Stomach (tissue), 9 donors: ENCODE measurements around the gene TBC1D5. TPM values are rescaled to one million over a fixed set of nuclear protein-coding genes. Genes with fewer than 3 reads are reported as not detected.

Experiments
- DNase-seq, 2 donors: peaks; one replicate each; pipeline versions ENCODE4 v3.0.0 to v3.0.0-alpha.2; 2013 to 2019
- H3K27ac ChIP-seq, 5 donors: fragments of 200-600 bp in 4 of 5; sonication (generic) in 4 of 5; one replicate each; pipeline ENCODE4 v1.5.1; 2013 to 2019; ENCODE audit warnings: mild to moderate bottlenecking in 1 of 5, moderate library complexity in 1 of 5
- H3K27me3 ChIP-seq, 3 donors: fragments of 200-600 bp; sonication (generic); one replicate each; pipeline ENCODE4 v1.5.1; 2017 to 2019; ENCODE audit warnings: mixed run types in 1 of 3
- H3K36me3 ChIP-seq, 4 donors: fragments of 200-600 bp; sonication (generic); 1 replicate in 3 of 4; 2 replicates in 1 of 4; pipeline ENCODE4 v1.5.1; 2016 to 2019
- H3K4me1 ChIP-seq, 4 donors: fragments of 200-600 bp; sonication (generic); one replicate each; pipeline ENCODE4 v1.5.1; 2016 to 2019
- H3K4me3 ChIP-seq, 4 donors: fragments of 200-600 bp; sonication (generic) in 3 of 4; one replicate each; pipeline ENCODE4 v1.5.1; 2016 to 2019; ENCODE audit warnings: mild to moderate bottlenecking in 1 of 4
- H3K9me3 ChIP-seq, 4 donors: fragments of 200-600 bp; sonication (generic); one replicate each; pipeline ENCODE4 v1.5.1; 2016 to 2019
- CTCF ChIP-seq, 7 experiments: fragments of 450-650 bp in 4 of 7; fragments of 200-600 bp in 3 of 7; sonication (generic) in 3 of 7; IDR thresholded peaks; one replicate each; pipeline ENCODE4 v1.5.1; 2016 to 2019; ENCODE audit warnings: antibody characterized with exemption in 7 of 7, control low read depth in 2 of 7, mild to moderate bottlenecking in 1 of 7
- EP300 ChIP-seq: sonication (generic); formaldehyde crosslinking; IDR thresholded peaks from one replicate; pipeline ENCODE4 v1.6.1; 2017; ENCODE audit warnings: antibody characterized with exemption
- POLR2A ChIP-seq, 4 donors: fragments of 450-650 bp; IDR thresholded peaks; one replicate each; pipeline ENCODE4 v1.6.1; 2016; ENCODE audit warnings: antibody characterized with exemption in 4 of 4, control low read depth in 2 of 4, mild to moderate bottlenecking in 1 of 4, moderate library complexity in 1 of 4
- POLR2AphosphoS5 ChIP-seq, 3 donors: sonication (generic); formaldehyde crosslinking; IDR thresholded peaks; one replicate each; pipeline ENCODE4 v1.6.1; 2016; ENCODE audit warnings: antibody characterized with exemption in 3 of 3
- WGBS, 5 donors: extraction: QIAGEN DNeasy Blood & Tissue Kit in 3 of 5; methylation state at CpG; one replicate each; pipeline versions ENCODE4 v1.1.5 to v1.1.7; 2013 to 2018; 5-methylcytosine and 5-hydroxymethylcytosine counted together
- intact Hi-C: fragments of 100-400 bp; cut with DNase I; formaldehyde crosslinking; loops from one replicate; pipeline ENCODE4 v1.15.1; 2023; ENCODE audit warnings: low total_unique reads
- polyA plus RNA-seq, 3 donors: library from polyadenylated mRNA; stranded (reverse); fragments of 200-250 nt; gene quantifications; one replicate each; pipeline ENCODE4 v1.2.3, GENCODE V29; 2013
- total RNA-seq, 5 donors: library from RNA; depleted of rRNA; stranded (reverse); fragments of >200 nt; gene quantifications; one replicate each; pipeline versions ENCODE4 v1.1.0 to v1.2.3, GENCODE V29; 2014 to 2016
- donor health status: healthy with polysubstance abuse.
- donor health status: Bipolar disorder and iron deficiency.
- donor health status: healthy.

Gene TBC1D5
- total and polyA plus RNA-seq, 8 donors: 4.7 to 75.1 (median 32.0) TPM

- intact Hi-C loops: loop anchor here (10.0 kb wide), 1 partner anchor 191 kb away; no protein-coding TSS in a partner anchor
- no peak for DNase-seq
- 55 to 74% (median 65%) methylated on average over 4 of the region's 4 CpGs for WGBS, 5 donors
These were observed 98.7 kb downstream of the TBC1D5 start for GRCh38 chr3:17643691-17644090.

GRCh38 chr3:17642474-17642873 is 100.0 kb downstream of the TBC1D5 start:
- Histone ChIP-seq H3K4me1 (peaks cover 0 to 41% (median 14%) of the 10 kb centered on the region in 4 donors), H3K36me3 (no peaks in the 10 kb centered on the region), H3K27me3 (no peaks in the 10 kb centered on the region), H3K4me3 (no peak overlapping the region), H3K9me3 (no peaks in the 10 kb centered on the region), H3K27ac (no peak overlapping the region)
- intact Hi-C loops: loop anchor here (10.0 kb wide), 1 partner anchor 192 kb away; no protein-coding TSS in a partner anchor
- 92 to 95% (median 94%) methylated on average over 3 of the region's 3 CpGs for WGBS, 5 donors
- no peak for DNase-seq
- no peak for TF ChIP-seq EP300

More at GRCh38 chr3:17643691-17644090, 98.7 kb downstream of the TBC1D5 start:
- Histone ChIP-seq H3K4me1 (peaks cover 0 to 35% (median 14%) of the 10 kb centered on the region in 4 donors), H3K4me3 (no peak overlapping the region), H3K36me3 (no peaks in the 10 kb centered on the region), H3K27ac (no peak overlapping the region), H3K9me3 (no peaks in the 10 kb centered on the region), H3K27me3 (no peaks in the 10 kb centered on the region)
- TF ChIP-seq POLR2A (IDR thresholded peaks at IDR 0.05) (no peak), EP300 (no peak), CTCF (IDR thresholded peaks at IDR 0.05) (no peak), POLR2AphosphoS5 (IDR thresholded peaks at IDR 0.05) (no peak)

- H3K4me1 ChIP-seq: peaks cover 1 to 46% (median 13%) of the 10 kb centered on the region in 4 donors
- TF ChIP-seq POLR2A (IDR thresholded peaks at IDR 0.05): no peak
- TF ChIP-seq EP300: no peak
- TF ChIP-seq CTCF (IDR thresholded peaks at IDR 0.05): no peak
- TF ChIP-seq POLR2AphosphoS5 (IDR thresholded peaks at IDR 0.05): no peak
- no peaks in the 10 kb centered on the region for H3K9me3 ChIP-seq
- no peak overlapping the region for H3K27ac ChIP-seq
- no peaks in the 10 kb centered on the region for H3K27me3 ChIP-seq
- no peak for DNase-seq
- no peaks in the 10 kb centered on the region for H3K36me3 ChIP-seq
- H3K4me3 ChIP-seq: no peak overlapping the region
- intact Hi-C loops: loop anchor here (10.0 kb wide), 1 partner anchor 194 kb away; no protein-coding TSS in a partner anchor
These were observed 102.0 kb downstream of the TBC1D5 start for GRCh38 chr3:17640466-17640865.

- TF ChIP-seq CTCF (IDR thresholded peaks at IDR 0.05) (no peak), EP300 (no peak), POLR2A (IDR thresholded peaks at IDR 0.05) (no peak), POLR2AphosphoS5 (IDR thresholded peaks at IDR 0.05) (no peak)
- H3K9me3 ChIP-seq: no peaks in the 10 kb centered on the region
- DNase-seq: no peak
- intact Hi-C loops: loop anchor here (10.0 kb wide), 1 partner anchor 195 kb away; no protein-coding TSS in a partner anchor
- no peaks in the 10 kb centered on the region for H3K27me3 ChIP-seq
- no peak overlapping the region for H3K27ac ChIP-seq
- H3K36me3 ChIP-seq: no peaks in the 10 kb centered on the region
- peaks cover 4 to 42% (median 11%) of the 10 kb centered on the region in 4 donors for H3K4me1 ChIP-seq
- no peak overlapping the region for H3K4me3 ChIP-seq
- WGBS, 5 donors: 87 to 100% (median 92%) methylated on average over 2 of the region's 2 CpGs
These were observed 102.7 kb downstream of the TBC1D5 start for GRCh38 chr3:17639765-17640164.

- Histone ChIP-seq H3K27me3 (no peaks in the 10 kb centered on the region), H3K4me3 (no peak overlapping the region), H3K4me1 (peaks cover 4 to 37% (median 9%) of the 10 kb centered on the region in 4 donors), H3K27ac (no peak overlapping the region), H3K9me3 (no peaks in the 10 kb centered on the region), H3K36me3 (no peaks in the 10 kb centered on the region)
- WGBS, 5 donors: 81 to 90% (median 84%) methylated on average over 2 of the region's 2 CpGs
- intact Hi-C loops: no loop called here
- no peak for DNase-seq
- TF ChIP-seq POLR2AphosphoS5 (IDR thresholded peaks at IDR 0.05): no peak
- no peak for TF ChIP-seq CTCF (IDR thresholded peaks at IDR 0.05)
- no peak for TF ChIP-seq EP300
- TF ChIP-seq POLR2A (IDR thresholded peaks at IDR 0.05): no peak
These were observed 103.2 kb downstream of the TBC1D5 start for GRCh38 chr3:17639257-17639656.
